Measurements from ENCODE around the gene ACRV1.

- TF ChIP-seq, protein P1, sequence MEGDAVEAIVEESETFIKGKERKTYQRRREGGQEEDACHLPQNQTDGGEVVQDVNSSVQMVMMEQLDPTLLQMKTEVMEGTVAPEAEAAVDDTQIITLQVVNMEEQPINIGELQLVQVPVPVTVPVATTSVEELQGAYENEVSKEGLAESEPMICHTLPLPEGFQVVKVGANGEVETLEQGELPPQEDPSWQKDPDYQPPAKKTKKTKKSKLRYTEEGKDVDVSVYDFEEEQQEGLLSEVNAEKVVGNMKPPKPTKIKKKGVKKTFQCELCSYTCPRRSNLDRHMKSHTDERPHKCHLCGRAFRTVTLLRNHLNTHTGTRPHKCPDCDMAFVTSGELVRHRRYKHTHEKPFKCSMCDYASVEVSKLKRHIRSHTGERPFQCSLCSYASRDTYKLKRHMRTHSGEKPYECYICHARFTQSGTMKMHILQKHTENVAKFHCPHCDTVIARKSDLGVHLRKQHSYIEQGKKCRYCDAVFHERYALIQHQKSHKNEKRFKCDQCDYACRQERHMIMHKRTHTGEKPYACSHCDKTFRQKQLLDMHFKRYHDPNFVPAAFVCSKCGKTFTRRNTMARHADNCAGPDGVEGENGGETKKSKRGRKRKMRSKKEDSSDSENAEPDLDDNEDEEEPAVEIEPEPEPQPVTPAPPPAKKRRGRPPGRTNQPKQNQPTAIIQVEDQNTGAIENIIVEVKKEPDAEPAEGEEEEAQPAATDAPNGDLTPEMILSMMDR (IDR thresholded peaks at IDR 0.05; ENCODE audit: extremely low read depth in 1 of 2, insufficient read depth in 1 of 2, low read depth in 1 of 2, low read length in 2 of 2): no peak
- no peak for TF ChIP-seq EZH2 (IDR thresholded peaks at IDR 0.05; ENCODE audit: borderline replicate concordance, low read depth, low read length, severe bottlenecking)
- no peak for TF ChIP-seq FOS (IDR thresholded peaks at IDR 0.05; ENCODE audit: borderline replicate concordance, insufficient read depth, low read length)
- TF ChIP-seq POLR2A (IDR thresholded peaks at IDR 0.05; ENCODE audit: low read depth, low read length): no peak
- no peak for TF ChIP-seq MYC (IDR thresholded peaks at IDR 0.05; ENCODE audit: low read depth, low read length)
- TF ChIP-seq GATA2 (IDR thresholded peaks at IDR 0.05; ENCODE audit: insufficient read depth, insufficient read length, low read depth, low read length): no peak
- no peak for TF ChIP-seq JUN (IDR thresholded peaks at IDR 0.05; ENCODE audit: borderline replicate concordance, insufficient read depth, insufficient read length, low read depth)
- TF ChIP-seq POLR2AphosphoS5 (IDR thresholded peaks at IDR 0.05; ENCODE audit: insufficient read depth, low read depth, low read length): no peak
Observed at GRCh38 chr11:125692887-125693286, 12.2 kb upstream of the ACRV1 start.

Data from endothelial cell of umbilical vein (primary cell).